ENCODE data around the gene SERPINA4.

DNA sequence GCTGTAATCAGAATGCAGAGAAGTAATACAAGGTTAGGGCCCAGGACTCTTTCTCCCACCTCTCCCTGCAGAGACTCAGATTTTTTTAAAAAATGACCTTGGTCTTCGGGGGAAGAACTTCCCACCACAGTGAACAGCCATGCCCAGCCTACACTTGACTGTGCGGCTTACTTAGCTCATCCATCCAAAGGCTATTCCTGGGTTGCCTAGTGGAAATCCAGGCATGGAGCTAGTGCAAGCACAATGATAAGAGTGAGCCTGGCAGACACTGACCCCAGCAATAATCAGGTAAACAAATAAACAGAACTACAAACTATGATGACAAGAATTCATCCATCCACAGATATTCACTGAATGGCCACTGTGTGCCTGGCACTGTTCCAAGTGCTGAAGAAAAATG lies 34.7 kb downstream of the SERPINA4 start:
- no peak for TF ChIP-seq POLR2A (IDR thresholded peaks at IDR 0.05; ENCODE audit: low read depth, low read length)
- no peak for TF ChIP-seq TAF1 (IDR thresholded peaks at IDR 0.05; ENCODE audit: borderline replicate concordance, low read depth, low read length)

All from GM12892 (cell line).